ENCODE data around the gene HSCB. TPM values are rescaled to one million over a fixed set of nuclear protein-coding genes. Genes with fewer than 3 reads are reported as not detected.
A peak's percentile ranks its signal among the peaks of the same experiment; 100 is the strongest.
"Not testable (repeated sequence)": the region's sequence is repeated elsewhere in the genome, so short reads cannot be mapped to it uniquely, and the experiment has no call there.

The HSCB gene
- 0.85 TPM for total RNA-seq

- TF ChIP-seq, protein P1, sequence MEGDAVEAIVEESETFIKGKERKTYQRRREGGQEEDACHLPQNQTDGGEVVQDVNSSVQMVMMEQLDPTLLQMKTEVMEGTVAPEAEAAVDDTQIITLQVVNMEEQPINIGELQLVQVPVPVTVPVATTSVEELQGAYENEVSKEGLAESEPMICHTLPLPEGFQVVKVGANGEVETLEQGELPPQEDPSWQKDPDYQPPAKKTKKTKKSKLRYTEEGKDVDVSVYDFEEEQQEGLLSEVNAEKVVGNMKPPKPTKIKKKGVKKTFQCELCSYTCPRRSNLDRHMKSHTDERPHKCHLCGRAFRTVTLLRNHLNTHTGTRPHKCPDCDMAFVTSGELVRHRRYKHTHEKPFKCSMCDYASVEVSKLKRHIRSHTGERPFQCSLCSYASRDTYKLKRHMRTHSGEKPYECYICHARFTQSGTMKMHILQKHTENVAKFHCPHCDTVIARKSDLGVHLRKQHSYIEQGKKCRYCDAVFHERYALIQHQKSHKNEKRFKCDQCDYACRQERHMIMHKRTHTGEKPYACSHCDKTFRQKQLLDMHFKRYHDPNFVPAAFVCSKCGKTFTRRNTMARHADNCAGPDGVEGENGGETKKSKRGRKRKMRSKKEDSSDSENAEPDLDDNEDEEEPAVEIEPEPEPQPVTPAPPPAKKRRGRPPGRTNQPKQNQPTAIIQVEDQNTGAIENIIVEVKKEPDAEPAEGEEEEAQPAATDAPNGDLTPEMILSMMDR (IDR thresholded peaks at IDR 0.05) = no peak
Observed at GRCh38 chr22:28741785-28742561, at the start of gene HSCB, which contains the start of gene CHEK2. TSS of gene HSCB (plus strand) at chr22:28742039. CDS start at chr22:28742096, 57 bp downstream. TSS of gene CHEK2 (minus strand) at chr22:28741820. CDS start at chr22:28734721, 7,099 bp downstream.

GRCh38 chr22:28693041-28693760 lies 48.6 kb upstream of the HSCB start:
- H3K4me1 ChIP-seq; H3K9me3 ChIP-seq; H3K4me3 ChIP-seq; H3K36me3 ChIP-seq; H3K27ac ChIP-seq; intact Hi-C loops (cut with DNase I); DNase-seq (ENCODE audit: low spot score in 2 of 2); H3K27me3 ChIP-seq: not testable (repeated sequence)

More at GRCh38 chr22:28741785-28742561, at the start of gene HSCB, which contains the start of gene CHEK2:
- Histone ChIP-seq H3K27me3 (no peaks in the 10 kb centered on the region), H3K4me3 (peak within 1 kb of the TSS; percentile 65 to 98), H3K9me3 (no peaks in the 10 kb centered on the region), H3K27ac (peak within 1 kb of the TSS; percentile 98 to 100), H3K4me1 (peaks cover 0 to 8% of the 10 kb centered on the region in 2 donors), H3K36me3 (peaks cover 16 to 31% of the 10 kb centered on the region in 2 donors)
- intact Hi-C loops (cut with DNase I) = loop anchor here (1.0 to 2.0 kb wide), 6 partner anchors 30 to 289 kb away; partner anchors contain the start of genes CCDC117, TTC28, XBP1 and ZNRF3
- peak; percentile 96 to 99 for DNase-seq (ENCODE audit: low spot score in 2 of 2)

- TF ChIP-seq, protein P1 (IDR thresholded peaks at IDR 0.05) = no peak
- peaks cover 0 to 3% of the 10 kb centered on the region in 2 donors for H3K36me3 ChIP-seq
- intact Hi-C loops (cut with DNase I) = no loop called here
- H3K27ac ChIP-seq = no peak overlapping the region
- H3K27me3 ChIP-seq = no peaks in the 10 kb centered on the region
- H3K9me3 ChIP-seq = no peaks in the 10 kb centered on the region
- H3K4me1 ChIP-seq = no peaks in the 10 kb centered on the region
- no peak for DNase-seq (ENCODE audit: low spot score in 2 of 2)
- H3K4me3 ChIP-seq = no peak overlapping the region
Observed at GRCh38 chr22:28702891-28703290, 38.9 kb upstream of the HSCB start.

DNA sequence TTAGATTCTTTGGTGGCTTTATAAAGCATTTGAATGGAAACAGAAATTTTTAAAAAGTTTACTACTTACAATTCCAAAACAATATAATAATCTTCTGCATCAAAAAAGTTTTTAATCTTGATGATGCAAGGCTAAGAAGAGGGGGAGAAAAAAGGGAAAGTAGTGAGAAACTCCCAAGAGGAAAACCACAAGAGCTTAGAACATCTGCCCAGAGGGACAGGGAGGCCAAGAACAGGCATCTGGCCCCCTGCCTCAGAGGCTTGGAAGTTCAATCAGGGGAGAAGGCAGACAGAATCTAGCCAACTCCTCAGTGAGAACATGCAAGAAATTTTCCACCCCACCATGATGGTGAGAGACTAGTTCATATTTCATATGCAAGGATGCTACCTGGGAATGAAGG lies 38.4 kb upstream of the HSCB start:
- TF ChIP-seq, protein P1 (IDR thresholded peaks at IDR 0.05) = no peak
- DNase-seq (ENCODE audit: low spot score in 2 of 2) = no peak
- intact Hi-C loops (cut with DNase I) = no loop called here
- no peaks in the 10 kb centered on the region for H3K4me1 ChIP-seq
- H3K9me3 ChIP-seq = no peaks in the 10 kb centered on the region
- H3K36me3 ChIP-seq = peaks cover 0 to 3% of the 10 kb centered on the region in 2 donors
- H3K27me3 ChIP-seq = no peaks in the 10 kb centered on the region
- no peak overlapping the region for H3K4me3 ChIP-seq
- no peak overlapping the region for H3K27ac ChIP-seq

DNA sequence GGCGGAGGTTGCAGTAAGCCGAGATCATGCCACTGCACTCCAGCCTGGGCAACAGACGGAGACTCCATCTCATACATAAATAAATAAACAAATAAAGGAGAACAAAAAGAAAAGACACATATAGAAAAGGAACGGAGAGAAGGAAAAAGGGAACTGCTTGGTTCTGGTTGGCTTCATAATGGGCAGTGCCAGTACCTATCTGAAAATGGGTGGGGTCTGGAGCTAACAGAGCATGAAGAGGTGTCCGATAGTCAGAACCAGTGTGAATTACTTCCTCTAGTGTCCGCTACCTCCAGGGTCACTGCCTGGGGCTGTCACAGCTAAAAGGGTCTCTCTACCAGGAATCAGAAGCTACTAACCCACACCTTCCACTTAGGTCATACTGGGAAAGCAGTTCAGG lies 35.0 kb upstream of the HSCB start:
- Histone ChIP-seq H3K4me1 (peaks cover 0 to 2% of the 10 kb centered on the region in 2 donors), H3K9me3 (no peaks in the 10 kb centered on the region), H3K36me3 (peaks cover 0 to 3% of the 10 kb centered on the region in 2 donors), H3K27ac (no peak overlapping the region), H3K27me3 (no peaks in the 10 kb centered on the region), H3K4me3 (no peak overlapping the region)
- DNase-seq (ENCODE audit: low spot score in 2 of 2) = no peak
- intact Hi-C loops (cut with DNase I) = no loop called here
- TF ChIP-seq, protein P1 (IDR thresholded peaks at IDR 0.05) = no peak

GRCh38 chr22:28710107-28710506 lies 31.7 kb upstream of the HSCB start:
- intact Hi-C loops (cut with DNase I) = loop anchor here (2.0 kb wide), 1 partner anchor 29 kb away; no protein-coding TSS in a partner anchor
- H3K36me3 ChIP-seq = peaks cover 0 to 3% of the 10 kb centered on the region in 2 donors
- no peak for DNase-seq (ENCODE audit: low spot score in 2 of 2)
- no peak overlapping the region for H3K4me3 ChIP-seq
- H3K4me1 ChIP-seq = peaks cover 0 to 2% of the 10 kb centered on the region in 2 donors
- TF ChIP-seq, protein P1 (IDR thresholded peaks at IDR 0.05) = no peak
- H3K27ac ChIP-seq = no peak overlapping the region
- no peaks in the 10 kb centered on the region for H3K27me3 ChIP-seq
- no peaks in the 10 kb centered on the region for H3K9me3 ChIP-seq

Data from ascending aorta (tissue), 2 donors.